MM.1S (cell line): ENCODE measurements around the gene CBR4.

Experiments used
- DNase-seq: peaks from one replicate; pipeline ENCODE4 v3.0.0-alpha.2; 2015
- H2AFZ ChIP-seq: fragments of 300-600 bp; sonication (generic); 2 replicates; pipeline ENCODE4 v1.6.0; 2016; ENCODE audit warnings: antibody characterized with exemption, low read length
- H3F3A ChIP-seq: fragments of 300-600 bp; sonication (generic); 2 replicates; pipeline ENCODE4 v1.6.1; 2016; ENCODE audit warnings: mild to moderate bottlenecking, antibody characterized with exemption, low read length, moderate library complexity, mixed read lengths; ENCODE audit not compliant: insufficient read depth
- H3K27ac ChIP-seq: fragments of 300-600 bp; sonication (generic); 2 replicates; pipeline ENCODE4 v1.5.1; 2016; ENCODE audit warnings: mild to moderate bottlenecking, low read length
- H3K27me3 ChIP-seq: fragments of 300-600 bp; sonication (generic); replicated peaks from 2 replicates; pipeline ENCODE4 v1.6.0; 2016; ENCODE audit warnings: low read length; ENCODE audit not compliant: insufficient read depth
- H3K36me3 ChIP-seq: fragments of 300-600 bp; sonication (generic); replicated peaks from 2 replicates; pipeline ENCODE4 v1.6.1; 2016; ENCODE audit warnings: mild to moderate bottlenecking, low read length, mixed read lengths; ENCODE audit not compliant: insufficient read depth
- H3K4me1 ChIP-seq: fragments of 300-600 bp; sonication (generic); 2 replicates; pipeline ENCODE4 v1.6.1; 2016; ENCODE audit warnings: low read length, mixed read lengths
- H3K4me2 ChIP-seq: fragments of 300-600 bp; sonication (generic); 2 replicates; pipeline ENCODE4 v1.6.0; 2016; ENCODE audit warnings: low read depth, low read length
- H3K4me3 ChIP-seq: fragments of 300-600 bp; sonication (generic); 2 replicates; pipeline ENCODE4 v1.5.1; 2016; ENCODE audit warnings: low read length, mixed read lengths
- H3K79me2 ChIP-seq: fragments of 300-600 bp; sonication (generic); 2 replicates; pipeline ENCODE4 v1.6.1; 2016; ENCODE audit warnings: mixed run types, low read length, mixed read lengths
- H3K9ac ChIP-seq: fragments of 300-600 bp; sonication (generic); 2 replicates; pipeline ENCODE4 v1.6.1; 2016; ENCODE audit warnings: low read length, mixed read lengths
- H3K9me2 ChIP-seq: fragments of 300-600 bp; sonication (generic); replicated peaks from 2 replicates; pipeline ENCODE4 v1.6.1; 2016; ENCODE audit warnings: mild to moderate bottlenecking, low read length, mixed read lengths; ENCODE audit not compliant: insufficient read depth
- H3K9me3 ChIP-seq: fragments of 300-600 bp; sonication (generic); replicated peaks from 2 replicates; pipeline ENCODE4 v1.6.1; 2016; ENCODE audit warnings: mild to moderate bottlenecking, low read length, mixed read lengths; ENCODE audit not compliant: insufficient read depth
- H4K20me1 ChIP-seq: fragments of 300-600 bp; sonication (generic); 2 replicates; pipeline ENCODE4 v1.6.1; 2016; ENCODE audit warnings: mild to moderate bottlenecking, low read length, moderate library complexity, mixed read lengths; ENCODE audit not compliant: insufficient read depth
- CTCF ChIP-seq: fragments of 300-600 bp; sonication (generic); IDR thresholded peaks from 2 replicates; pipeline ENCODE4 v1.5.1; 2016; ENCODE audit warnings: antibody characterized with exemption, low read length, mixed read lengths
- EZH2 ChIP-seq: fragments of 300-600 bp; sonication (generic); optimal IDR thresholded peaks from 2 replicates; pipeline ENCODE3; 2017; ENCODE audit warnings: low read depth, mild to moderate bottlenecking, antibody characterized with exemption, low read length, mixed read lengths
- EZH2phosphoT487 ChIP-seq: fragments of 300-600 bp; sonication (generic); IDR thresholded peaks from 2 replicates; pipeline ENCODE4 v1.6.1; 2018; ENCODE audit warnings: antibody characterized with exemption, low read length

Gene CBR4

GRCh38 chr4:169050881-169051760 is 41.1 kb upstream of the CBR4 start:
- Histone ChIP-seq H3K27me3 (no peaks in the 10 kb centered on the region), H4K20me1 (no peaks in the 10 kb centered on the region), H2AFZ (no peak overlapping the region), H3K27ac (no peak overlapping the region), H3F3A (no peaks in the 10 kb centered on the region), H3K4me2 (no peak overlapping the region), H3K9me3 (no peaks in the 10 kb centered on the region), H3K36me3 (no peaks in the 10 kb centered on the region), H3K4me3 (no peak overlapping the region), H3K9me2 (no peaks in the 10 kb centered on the region), H3K79me2 (no peaks in the 10 kb centered on the region), H3K9ac (no peak overlapping the region), H3K4me1 (no peaks in the 10 kb centered on the region)
- no peak for DNase-seq
- TF ChIP-seq EZH2 (no peak), EZH2phosphoT487 (no peak), CTCF (no peak)

- Histone ChIP-seq H3K27me3 (no peaks in the 10 kb centered on the region), H3K4me2 (no peak overlapping the region), H4K20me1 (no peaks in the 10 kb centered on the region), H3K9ac (no peak overlapping the region), H2AFZ (no peak overlapping the region), H3K36me3 (no peaks in the 10 kb centered on the region), H3K4me1 (no peaks in the 10 kb centered on the region), H3K9me2 (no peaks in the 10 kb centered on the region), H3K79me2 (no peaks in the 10 kb centered on the region), H3K9me3 (no peaks in the 10 kb centered on the region), H3K27ac (no peak overlapping the region), H3K4me3 (no peak overlapping the region), H3F3A (no peaks in the 10 kb centered on the region)
- no peak for TF ChIP-seq CTCF
- TF ChIP-seq EZH2: no peak
- TF ChIP-seq EZH2phosphoT487: no peak
- no peak for DNase-seq
These were observed 40.2 kb upstream of the CBR4 start for GRCh38 chr4:169050284-169050683.

GRCh38 chr4:169048868-169049414 is 38.9 kb upstream of the CBR4 start:
- no peak for DNase-seq
- no peak overlapping the region for H3K4me3 ChIP-seq

More at GRCh38 chr4:169048868-169049414, 38.9 kb upstream of the CBR4 start:
- H3K27ac ChIP-seq: no peak overlapping the region
- no peaks in the 10 kb centered on the region for H3K9me2 ChIP-seq
- no peaks in the 10 kb centered on the region for H3K9me3 ChIP-seq
- no peaks in the 10 kb centered on the region for H4K20me1 ChIP-seq
- no peaks in the 10 kb centered on the region for H3F3A ChIP-seq
- H3K36me3 ChIP-seq: no peaks in the 10 kb centered on the region
- no peak overlapping the region for H2AFZ ChIP-seq
- H3K4me1 ChIP-seq: no peaks in the 10 kb centered on the region
- no peak overlapping the region for H3K9ac ChIP-seq
- no peaks in the 10 kb centered on the region for H3K27me3 ChIP-seq
- no peak overlapping the region for H3K4me2 ChIP-seq
- H3K79me2 ChIP-seq: no peaks in the 10 kb centered on the region
- no peak for TF ChIP-seq EZH2phosphoT487
- TF ChIP-seq EZH2: no peak
- TF ChIP-seq CTCF: no peak
